ENCODE results near the gene CTNNB1. TPM values are rescaled to one million over a fixed set of nuclear protein-coding genes. Genes with fewer than 3 reads are reported as not detected.

CTNNB1 gene
- total and polyA plus RNA-seq, 2 of the 13 experiments (the other 11 are each of a cell fraction or from before 2014, with no cell fraction given), result 398 to 489 TPM

GRCh38 chr3:41247055-41248004 lies 48.0 kb downstream of the CTNNB1 start (continued):
- TF ChIP-seq TGIF2 (CRISPR knock-in tag; IDR thresholded peaks at IDR 0.05) (no peak), IRX3 (CRISPR knock-in tag; IDR thresholded peaks at IDR 0.05; ENCODE audit: borderline replicate concordance, low read depth) (no peak), ZNF605 (CRISPR knock-in tag; IDR thresholded peaks at IDR 0.05) (no peak), SMC3 (IDR thresholded peaks at IDR 0.05; ENCODE audit: low read length) (0 out of 2 replicates have a peak, but pooled peaks have one; percentile 2), SALL1 (CRISPR knock-in tag; IDR thresholded peaks at IDR 0.05) (peak; percentile 75), ZNF124 (CRISPR knock-in tag; IDR thresholded peaks at IDR 0.05) (no peak), ZNF354B (CRISPR knock-in tag; IDR thresholded peaks at IDR 0.05) (no peak), FOXA3 (CRISPR knock-in tag; IDR thresholded peaks at IDR 0.05) (peak; percentile 71), HCFC1 (IDR thresholded peaks at IDR 0.05; ENCODE audit: low read depth, low read length) (no peak), IKZF1 (IDR thresholded peaks at IDR 0.05) (no peak), ZNF724P (CRISPR knock-in tag; IDR thresholded peaks at IDR 0.05; ENCODE audit: borderline replicate concordance) (no peak), ZFX (CRISPR knock-in tag; IDR thresholded peaks at IDR 0.05; ENCODE audit: low read depth) (0 out of 2 replicates have a peak, but pooled peaks have one; percentile 13), PRDM15 (CRISPR knock-in tag; IDR thresholded peaks at IDR 0.05) (no peak), RFXAP (CRISPR knock-in tag; IDR thresholded peaks at IDR 0.05; ENCODE audit: borderline replicate concordance) (no peak), HOXA3 (CRISPR knock-in tag; IDR thresholded peaks at IDR 0.05) (peak; percentile 61), ZNF580 (CRISPR knock-in tag; IDR thresholded peaks at IDR 0.05; ENCODE audit: borderline replicate concordance, low read depth) (no peak)
- TF ChIP-seq, protein P1, sequence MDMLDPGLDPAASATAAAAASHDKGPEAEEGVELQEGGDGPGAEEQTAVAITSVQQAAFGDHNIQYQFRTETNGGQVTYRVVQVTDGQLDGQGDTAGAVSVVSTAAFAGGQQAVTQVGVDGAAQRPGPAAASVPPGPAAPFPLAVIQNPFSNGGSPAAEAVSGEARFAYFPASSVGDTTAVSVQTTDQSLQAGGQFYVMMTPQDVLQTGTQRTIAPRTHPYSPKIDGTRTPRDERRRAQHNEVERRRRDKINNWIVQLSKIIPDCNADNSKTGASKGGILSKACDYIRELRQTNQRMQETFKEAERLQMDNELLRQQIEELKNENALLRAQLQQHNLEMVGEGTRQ (IDR thresholded peaks at IDR 0.05; ENCODE audit: low read depth, low read length), result no peak
- TF ChIP-seq, protein P1 (CRISPR knock-in tag; IDR thresholded peaks at IDR 0.05; ENCODE audit: borderline replicate concordance), result no peak
- TF ChIP-seq, protein P2, sequence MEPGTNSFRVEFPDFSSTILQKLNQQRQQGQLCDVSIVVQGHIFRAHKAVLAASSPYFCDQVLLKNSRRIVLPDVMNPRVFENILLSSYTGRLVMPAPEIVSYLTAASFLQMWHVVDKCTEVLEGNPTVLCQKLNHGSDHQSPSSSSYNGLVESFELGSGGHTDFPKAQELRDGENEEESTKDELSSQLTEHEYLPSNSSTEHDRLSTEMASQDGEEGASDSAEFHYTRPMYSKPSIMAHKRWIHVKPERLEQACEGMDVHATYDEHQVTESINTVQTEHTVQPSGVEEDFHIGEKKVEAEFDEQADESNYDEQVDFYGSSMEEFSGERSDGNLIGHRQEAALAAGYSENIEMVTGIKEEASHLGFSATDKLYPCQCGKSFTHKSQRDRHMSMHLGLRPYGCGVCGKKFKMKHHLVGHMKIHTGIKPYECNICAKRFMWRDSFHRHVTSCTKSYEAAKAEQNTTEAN (CRISPR knock-in tag; conservative IDR thresholded peaks at IDR 0.05), result 0 out of 2 replicates have a peak, but pooled peaks have one; percentile 33

All from HepG2 (cell line).